Mesenchymal stem cell (in vitro differentiated cells and primary cell): ENCODE results near the gene AOAH.

Experiments used
- DNase-seq: peaks from one replicate; pipeline ENCODE4 v3.0.0-alpha.2; 2013
- H2AFZ ChIP-seq: one replicate; pipeline ENCODE4 v1.6.1; 2013; ENCODE audit warnings: low read depth, mild to moderate bottlenecking, control low read depth, inconsistent platforms, low read length, moderate library complexity
- H2AK5ac ChIP-seq: 2 replicates; pipeline ENCODE4 v1.6.1; 2013; ENCODE audit warnings: low read length, moderate library complexity, mild to moderate bottlenecking, inconsistent platforms; ENCODE audit not compliant: severe bottlenecking
- H2BK120ac ChIP-seq: one replicate; pipeline ENCODE4 v1.6.1; 2013; ENCODE audit warnings: low read depth, mild to moderate bottlenecking, inconsistent platforms, low read length, moderate library complexity
- H2BK12ac ChIP-seq, 2 experiments: one replicate each; pipeline ENCODE4 v1.6.1; 2013; ENCODE audit warnings: inconsistent platforms in 2 of 2, low read length in 2 of 2, mild to moderate bottlenecking in 2 of 2, moderate library complexity in 2 of 2, control low read depth in 1 of 2
- H2BK15ac ChIP-seq: one replicate; pipeline ENCODE4 v1.6.1; 2013; ENCODE audit warnings: mild to moderate bottlenecking, low read depth, inconsistent platforms; ENCODE audit not compliant: poor library complexity, severe bottlenecking
- H2BK5ac ChIP-seq: 2 replicates; pipeline ENCODE4 v1.6.1; 2013; ENCODE audit warnings: low read depth, mild to moderate bottlenecking, low read length, control low read depth, inconsistent platforms; ENCODE audit not compliant: poor library complexity, severe bottlenecking
- H3K14ac ChIP-seq, 2 experiments: one replicate each; pipeline ENCODE4 v1.6.1; 2013; ENCODE audit warnings: inconsistent platforms in 2 of 2, low read length in 2 of 2, control low read depth in 1 of 2, mild to moderate bottlenecking in 1 of 2, moderate library complexity in 1 of 2
- H3K18ac ChIP-seq, 2 experiments: one replicate each; pipeline ENCODE4 v1.6.1; 2013; ENCODE audit warnings: inconsistent platforms in 2 of 2, low read length in 2 of 2, control low read depth in 1 of 2, low read depth in 1 of 2, mild to moderate bottlenecking in 1 of 2
- H3K23ac ChIP-seq, 2 experiments: one replicate each; pipeline ENCODE4 v1.6.1; 2013; ENCODE audit warnings: inconsistent platforms in 2 of 2, low read length in 2 of 2, mild to moderate bottlenecking in 2 of 2, moderate library complexity in 2 of 2, control low read depth in 1 of 2
- H3K27ac ChIP-seq: 2 replicates; pipeline ENCODE4 v1.5.1; 2013; ENCODE audit warnings: mild to moderate bottlenecking, moderate library complexity, low read length, control low read depth, inconsistent platforms; ENCODE audit not compliant: poor library complexity, severe bottlenecking
- H3K27me3 ChIP-seq, 2 experiments: 2 replicates each; pipeline versions ENCODE4 v1.6.1 to v1.7.0; 2013; ENCODE audit warnings: low read length in 2 of 2, mild to moderate bottlenecking in 2 of 2, moderate library complexity in 2 of 2, control low read depth in 1 of 2, inconsistent platforms in 1 of 2; ENCODE audit not compliant: control insufficient read depth in 1 of 2, insufficient read depth in 1 of 2
- H3K36me3 ChIP-seq, 2 experiments: 2 replicates each; pipeline versions ENCODE4 v1.6.1 to v1.7.0; 2013; ENCODE audit warnings: low read length in 2 of 2, control low read depth in 1 of 2, inconsistent platforms in 1 of 2, low read depth in 1 of 2, mild to moderate bottlenecking in 1 of 2; ENCODE audit not compliant: insufficient read depth in 2 of 2, control insufficient read depth in 1 of 2
- H3K4ac ChIP-seq, 2 experiments: one replicate each; pipeline ENCODE4 v1.6.1; 2013; ENCODE audit warnings: inconsistent platforms in 2 of 2, low read length in 2 of 2, mild to moderate bottlenecking in 2 of 2, moderate library complexity in 2 of 2, control low read depth in 1 of 2, low read depth in 1 of 2
- H3K4me1 ChIP-seq: 2 replicates; pipeline ENCODE4 v1.6.1; 2013; ENCODE audit warnings: low read depth, low read length, control low read depth; ENCODE audit not compliant: control insufficient read depth, insufficient read depth
- H3K4me2 ChIP-seq: 2 replicates; pipeline ENCODE4 v1.6.1; 2013; ENCODE audit warnings: low read length, mild to moderate bottlenecking, inconsistent platforms; ENCODE audit not compliant: poor library complexity, severe bottlenecking
- H3K4me3 ChIP-seq, 2 experiments: 2 replicates each; pipeline versions ENCODE4 v1.5.1 to v1.7.0; 2013; ENCODE audit warnings: low read length in 2 of 2, mild to moderate bottlenecking in 2 of 2, control low read depth in 1 of 2, low read depth in 1 of 2; ENCODE audit not compliant: insufficient read depth in 1 of 2
- H3K79me1 ChIP-seq: replicated peaks from 2 replicates; pipeline ENCODE4 v1.6.1; 2013; ENCODE audit warnings: mild to moderate bottlenecking, control low read depth, low read length, inconsistent platforms; ENCODE audit not compliant: poor library complexity, severe bottlenecking
- H3K9ac ChIP-seq: 2 replicates; pipeline ENCODE4 v1.7.0; 2013; ENCODE audit warnings: mild to moderate bottlenecking, low read length, moderate library complexity
- H3K9me3 ChIP-seq: 2 replicates; pipeline ENCODE4 v1.7.0; 2013; ENCODE audit warnings: mild to moderate bottlenecking, low read length; ENCODE audit not compliant: control insufficient read depth
- H4K8ac ChIP-seq: one replicate; pipeline ENCODE4 v1.6.1; 2013; ENCODE audit warnings: inconsistent platforms, mild to moderate bottlenecking, low read length, moderate library complexity
- H4K91ac ChIP-seq: one replicate; pipeline ENCODE4 v1.6.1; 2013; ENCODE audit warnings: mild to moderate bottlenecking, low read length, inconsistent platforms
- WGBS: methylation state at CpG from one replicate; pipeline ENCODE4 v1.1.7; 2013; ENCODE audit warnings: mixed read lengths; 5-methylcytosine and 5-hydroxymethylcytosine counted together

Gene AOAH

DNA sequence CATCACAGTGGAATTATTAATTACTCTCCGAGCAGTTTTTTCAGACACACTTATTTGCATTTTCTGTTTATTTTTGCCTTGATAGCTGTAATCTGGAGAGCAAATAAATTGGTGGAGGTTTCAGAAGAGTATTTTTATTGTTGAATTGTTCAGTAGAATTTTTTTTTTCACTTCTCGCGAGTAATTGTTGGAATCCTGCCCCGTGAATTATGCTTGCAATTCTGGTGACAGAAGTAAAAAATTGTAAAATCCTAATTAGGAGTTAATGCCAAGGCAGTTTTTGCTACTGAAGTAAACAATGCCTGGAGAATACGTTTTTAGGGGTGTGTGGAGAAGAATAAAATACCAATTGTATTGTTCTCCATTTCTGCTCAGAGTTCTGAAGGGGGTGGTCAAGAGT lies 88.2 kb downstream of the AOAH start:
- DNase-seq, result no peak
- Histone ChIP-seq H4K8ac (no peak overlapping the region), H3K14ac (no peak overlapping the region), H3K4me2 (no peak overlapping the region), H3K79me1 (no peaks in the 10 kb centered on the region), H3K27ac (no peak overlapping the region), H3K4me1 (peaks cover 18% of the 10 kb centered on the region), H2BK15ac (no peak overlapping the region), H3K9me3 (no peaks in the 10 kb centered on the region), H3K4ac (no peak overlapping the region), H2BK12ac (no peak overlapping the region), H3K36me3 (no peaks in the 10 kb centered on the region), H2BK120ac (no peak overlapping the region), H3K4me3 (no peak overlapping the region), H2BK5ac (no peak overlapping the region), H4K91ac (no peak overlapping the region), H2AFZ (no peak overlapping the region), H3K9ac (no peak overlapping the region), H3K23ac (no peak overlapping the region), H3K18ac (no peak overlapping the region), H3K27me3 (peaks cover 0 to 51% of the 10 kb centered on the region in 2 experiments), H2AK5ac (no peak overlapping the region)
- 90% methylated on average over 4 of the region's 5 CpGs for WGBS

DNA sequence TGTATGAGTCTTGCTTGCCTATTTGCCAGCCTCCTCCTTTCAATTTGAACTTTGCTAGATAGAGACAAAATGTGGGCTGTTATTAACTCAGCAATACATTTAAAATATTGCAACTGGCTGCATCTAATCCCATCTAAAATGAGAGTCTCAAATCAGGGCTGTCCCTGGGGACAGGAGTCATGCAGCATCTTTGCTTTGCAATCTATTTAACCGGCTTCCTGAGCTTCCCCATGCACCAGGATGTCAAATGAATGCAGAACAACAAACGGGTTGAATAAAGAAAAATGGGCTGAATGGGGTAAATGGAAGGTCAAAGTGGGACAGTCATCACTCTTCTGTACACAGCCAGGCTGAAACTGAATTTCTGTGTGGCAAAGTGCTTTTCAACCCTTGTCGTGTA lies 89.2 kb downstream of the AOAH start:
- peaks cover 0 to 53% of the 10 kb centered on the region in 2 experiments for H3K27me3 ChIP-seq
- no peak overlapping the region for H2AK5ac ChIP-seq
- no peak overlapping the region for H3K9ac ChIP-seq
- H3K14ac ChIP-seq, result no peak overlapping the region
- no peak overlapping the region for H2AFZ ChIP-seq
- no peaks in the 10 kb centered on the region for H3K36me3 ChIP-seq
- 85% methylated on average over 3 of the region's 3 CpGs for WGBS
- H2BK120ac ChIP-seq, result no peak overlapping the region
- no peak overlapping the region for H2BK15ac ChIP-seq
- no peak overlapping the region for H3K4ac ChIP-seq
- no peak overlapping the region for H2BK5ac ChIP-seq
- H3K79me1 ChIP-seq, result no peaks in the 10 kb centered on the region
- H3K4me1 ChIP-seq, result peaks cover 18% of the 10 kb centered on the region
- no peaks in the 10 kb centered on the region for H3K9me3 ChIP-seq
- no peak overlapping the region for H4K8ac ChIP-seq
- H3K18ac ChIP-seq, result no peak overlapping the region
- H3K27ac ChIP-seq, result no peak overlapping the region
- no peak overlapping the region for H3K4me3 ChIP-seq
- no peak overlapping the region for H2BK12ac ChIP-seq
- DNase-seq, result no peak
- no peak overlapping the region for H4K91ac ChIP-seq
- no peak overlapping the region for H3K23ac ChIP-seq
- H3K4me2 ChIP-seq, result no peak overlapping the region

GRCh38 chr7:36633377-36633776 lies 90.9 kb downstream of the AOAH start:
- Histone ChIP-seq H3K4me2 (no peak overlapping the region), H3K27ac (no peak overlapping the region), H3K27me3 (peaks cover 0 to 54% of the 10 kb centered on the region in 2 experiments), H3K9ac (no peak overlapping the region), H3K9me3 (no peaks in the 10 kb centered on the region), H3K36me3 (no peaks in the 10 kb centered on the region), H3K79me1 (no peaks in the 10 kb centered on the region), H2BK5ac (no peak overlapping the region), H3K4ac (no peak overlapping the region), H2BK15ac (no peak overlapping the region), H3K18ac (no peak overlapping the region), H2AK5ac (peak overlapping the region; percentile 94), H2AFZ (no peak overlapping the region), H3K4me1 (peaks cover 16% of the 10 kb centered on the region), H3K23ac (no peak overlapping the region), H4K8ac (no peak overlapping the region), H2BK12ac (no peak overlapping the region), H3K4me3 (no peak overlapping the region), H4K91ac (no peak overlapping the region), H2BK120ac (no peak overlapping the region), H3K14ac (no peak overlapping the region)
- DNase-seq, result no peak
- WGBS, result 70% methylated on average over 9 of the region's 9 CpGs

GRCh38 chr7:36630112-36630650 lies 94.1 kb downstream of the AOAH start:
- H3K4me2 ChIP-seq, result no peak overlapping the region
- no peaks in the 10 kb centered on the region for H3K9me3 ChIP-seq
- H3K18ac ChIP-seq, result no peak overlapping the region
- H3K27me3 ChIP-seq, result peaks cover 0 to 74% of the 10 kb centered on the region in 2 experiments
- H3K14ac ChIP-seq, result no peak overlapping the region
- no peak overlapping the region for H3K23ac ChIP-seq
- WGBS, result 85% methylated on average over 6 of the region's 6 CpGs
- H2BK5ac ChIP-seq, result no peak overlapping the region
- no peak overlapping the region for H2AK5ac ChIP-seq
- DNase-seq, result no peak
- H4K91ac ChIP-seq, result no peak overlapping the region
- no peaks in the 10 kb centered on the region for H3K79me1 ChIP-seq
- H3K27ac ChIP-seq, result no peak overlapping the region
- no peak overlapping the region for H2BK12ac ChIP-seq
- no peak overlapping the region for H2BK120ac ChIP-seq
- no peak overlapping the region for H3K4ac ChIP-seq
- H3K4me1 ChIP-seq, result peaks cover 14% of the 10 kb centered on the region
- H2BK15ac ChIP-seq, result no peak overlapping the region
- H4K8ac ChIP-seq, result no peak overlapping the region
- H3K36me3 ChIP-seq, result no peaks in the 10 kb centered on the region
- H3K4me3 ChIP-seq, result no peak overlapping the region
- H3K9ac ChIP-seq, result no peak overlapping the region
- H2AFZ ChIP-seq, result no peak overlapping the region
